ENCODE results near the gene FADS1.

Gene FADS1

GRCh38 chr11:61829806-61830205, 13.0 kb upstream of the FADS1 start:
- H4K12ac ChIP-seq (ENCODE audit: low read depth, low read length) = no peak overlapping the region
- peak overlapping the region; percentile 91 for H3K9ac ChIP-seq (ENCODE audit: low read length)
- H4K8ac ChIP-seq (ENCODE audit: low read depth, low read length) = no peak overlapping the region
- H3K14ac ChIP-seq (ENCODE audit: low read length) = no peak overlapping the region
- H3K9me3 ChIP-seq (ENCODE audit: insufficient read depth, low read depth, low read length) = peaks cover 4% of the 10 kb centered on the region
- peak overlapping the region; percentile 94 for H3K4me2 ChIP-seq (ENCODE audit: low read length)
- no peak overlapping the region for H2BK5ac ChIP-seq (ENCODE audit: low read depth, low read length, poor library complexity)
- H2AK5ac ChIP-seq (ENCODE audit: low read length) = no peak overlapping the region
- H3K27me3 ChIP-seq (ENCODE audit: insufficient read depth, low read length) = no peaks in the 10 kb centered on the region
- peak; percentile 89 to 96 for DNase-seq
- no peak overlapping the region for H2BK12ac ChIP-seq (ENCODE audit: low read length)
- peaks cover 28 to 31% of the 10 kb centered on the region in 2 experiments for H3K36me3 ChIP-seq (ENCODE audit: control insufficient read depth in 1 of 2, insufficient read depth in 2 of 2, low read length in 2 of 2)
- H3K4ac ChIP-seq (ENCODE audit: low read depth, low read length) = peak overlapping the region; percentile 87
- peak overlapping the region; percentile 93 for H3K27ac ChIP-seq (ENCODE audit: low read depth, low read length)
- H3K23ac ChIP-seq (ENCODE audit: low read length) = peak overlapping the region; percentile 18
- WGBS (ENCODE audit: extremely low coverage, insufficient coverage, insufficient read length) = no CpG with 5 or more reads among the region's 4 CpGs
- H3K79me2 ChIP-seq (ENCODE audit: control insufficient read depth, insufficient read depth, low read length, poor library complexity) = peaks cover 43% of the 10 kb centered on the region
- H3K4me1 ChIP-seq (ENCODE audit: control insufficient read depth in 1 of 2, insufficient read depth in 2 of 2, low read length in 2 of 2) = peaks cover 19 to 47% of the 10 kb centered on the region in 2 experiments
- H3K79me1 ChIP-seq (ENCODE audit: low read length) = peaks cover 26% of the 10 kb centered on the region
- no peak overlapping the region for H4K91ac ChIP-seq (ENCODE audit: low read depth, low read length)
- H3K4me3 ChIP-seq (ENCODE audit: low read depth, low read length) = peak overlapping the region; percentile 51
- no peak overlapping the region for H3K18ac ChIP-seq (ENCODE audit: low read length)
- no peak overlapping the region for H2AFZ ChIP-seq (ENCODE audit: insufficient read depth, low read length, poor library complexity)
- H2BK120ac ChIP-seq (ENCODE audit: insufficient read depth, low read length, poor library complexity) = no peak overlapping the region

DNA sequence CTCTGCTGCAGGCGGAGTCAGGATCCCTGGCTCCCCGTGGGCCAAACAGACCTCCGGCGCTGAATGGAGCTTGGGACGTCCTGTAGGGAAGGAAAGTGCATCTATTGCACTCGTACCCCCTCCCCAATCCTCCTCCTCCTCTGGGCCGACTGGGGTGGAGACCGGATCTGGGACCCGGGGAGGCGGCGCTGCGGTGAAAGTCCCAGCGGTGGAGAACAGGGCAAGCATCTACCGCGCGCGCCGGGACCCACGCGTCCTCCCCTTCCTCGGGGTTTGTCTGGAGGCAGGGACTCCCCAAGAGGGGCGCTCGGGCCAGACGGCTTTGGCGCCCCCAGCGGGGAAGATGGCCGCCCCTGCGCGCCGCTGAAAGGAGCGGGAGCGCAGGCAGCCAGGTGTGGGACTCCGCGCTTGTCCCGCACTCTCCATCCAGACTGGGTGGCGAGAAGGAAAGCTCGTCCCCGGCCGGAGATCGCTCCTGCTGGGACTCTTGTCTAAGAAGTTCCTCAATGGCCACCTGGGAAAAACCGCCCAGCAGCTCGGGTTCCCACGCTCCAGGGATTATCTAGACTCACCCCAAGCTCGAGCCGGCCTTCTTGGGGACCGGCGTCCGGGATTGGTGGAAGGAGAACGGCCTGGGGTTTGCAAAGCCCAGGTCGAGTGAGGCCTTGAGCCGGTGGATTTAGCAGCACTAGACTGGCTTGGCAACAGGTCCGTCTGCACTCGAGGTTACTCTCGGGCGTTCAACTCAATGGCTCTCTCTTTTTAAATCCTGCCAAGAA, 12.0 kb upstream of the FADS1 start:
- Histone ChIP-seq H3K4ac (ENCODE audit: low read depth, low read length) (peak overlapping the region; percentile 87), H3K9me3 (ENCODE audit: insufficient read depth, low read depth, low read length) (peaks cover 4% of the 10 kb centered on the region), H4K91ac (ENCODE audit: low read depth, low read length) (peak overlapping the region; percentile 93), H3K79me1 (ENCODE audit: low read length) (peaks cover 26% of the 10 kb centered on the region), H4K8ac (ENCODE audit: low read depth, low read length) (peak overlapping the region; percentile 82), H3K4me1 (ENCODE audit: control insufficient read depth in 1 of 2, insufficient read depth in 2 of 2, low read length in 2 of 2) (peaks cover 10 to 40% of the 10 kb centered on the region in 2 experiments), H3K27me3 (ENCODE audit: insufficient read depth, low read length) (no peaks in the 10 kb centered on the region), H3K4me2 (ENCODE audit: low read length) (peak overlapping the region; percentile 94), H3K9ac (ENCODE audit: low read length) (peak overlapping the region; percentile 91), H2AK5ac (ENCODE audit: low read length) (peak overlapping the region; percentile 27), H3K4me3 (ENCODE audit: low read depth, low read length) (peak overlapping the region; percentile 92), H3K18ac (ENCODE audit: low read length) (peak overlapping the region; percentile 96), H3K27ac (ENCODE audit: low read depth, low read length) (peak overlapping the region; percentile 93), H3K36me3 (ENCODE audit: control insufficient read depth in 1 of 2, insufficient read depth in 2 of 2, low read length in 2 of 2) (peaks cover 23 to 25% of the 10 kb centered on the region in 2 experiments), H4K12ac (ENCODE audit: low read depth, low read length) (peak overlapping the region; percentile 76), H2AFZ (ENCODE audit: insufficient read depth, low read length, poor library complexity) (peak overlapping the region; percentile 68), H3K79me2 (ENCODE audit: control insufficient read depth, insufficient read depth, low read length, poor library complexity) (peaks cover 43% of the 10 kb centered on the region), H3K14ac (ENCODE audit: low read length) (peak overlapping the region; percentile 83), H2BK5ac (ENCODE audit: low read depth, low read length, poor library complexity) (peak overlapping the region; percentile 32), H2BK12ac (ENCODE audit: low read length) (no peak overlapping the region), H3K23ac (ENCODE audit: low read length) (no peak overlapping the region), H2BK120ac (ENCODE audit: insufficient read depth, low read length, poor library complexity) (peak overlapping the region; percentile 61)
- peak; percentile 23 to 50 for DNase-seq
- no CpG with 5 or more reads among the region's 55 CpGs for WGBS (ENCODE audit: extremely low coverage, insufficient coverage, insufficient read length)

GRCh38 chr11:61828379-61828628, 11.5 kb upstream of the FADS1 start:
- no CpG with 5 or more reads among the region's 16 CpGs for WGBS (ENCODE audit: extremely low coverage, insufficient coverage, insufficient read length)
- no peak for DNase-seq

GRCh38 chr11:61827571-61828378, 11.0 kb upstream of the FADS1 start, which contains the start of gene FADS2:
Gene FADS2 (plus strand): TSS chr11:61828300. CDS start chr11:61828391, 91 bp downstream.
- Histone ChIP-seq H2BK120ac (ENCODE audit: insufficient read depth, low read length, poor library complexity) (peak within 1 kb of the TSS; percentile 84), H3K14ac (ENCODE audit: low read length) (peak within 1 kb of the TSS; percentile 83), H3K27me3 (ENCODE audit: insufficient read depth, low read length) (no peaks in the 10 kb centered on the region), H3K18ac (ENCODE audit: low read length) (peak within 1 kb of the TSS; percentile 96), H3K79me2 (ENCODE audit: control insufficient read depth, insufficient read depth, low read length, poor library complexity) (peaks cover 38% of the 10 kb centered on the region), H3K4me2 (ENCODE audit: low read length) (peak within 1 kb of the TSS; percentile 94), H3K4ac (ENCODE audit: low read depth, low read length) (peak within 1 kb of the TSS; percentile 87), H3K4me3 (ENCODE audit: low read depth, low read length) (peak within 1 kb of the TSS; percentile 92), H4K8ac (ENCODE audit: low read depth, low read length) (peak within 1 kb of the TSS; percentile 82), H3K23ac (ENCODE audit: low read length) (no peak within 1 kb of the TSS), H2BK5ac (ENCODE audit: low read depth, low read length, poor library complexity) (peak within 1 kb of the TSS; percentile 90), H2BK12ac (ENCODE audit: low read length) (peak within 1 kb of the TSS; percentile 0), H3K9me3 (ENCODE audit: insufficient read depth, low read depth, low read length) (no peaks in the 10 kb centered on the region), H3K36me3 (ENCODE audit: control insufficient read depth in 1 of 2, insufficient read depth in 2 of 2, low read length in 2 of 2) (peaks cover 13 to 16% of the 10 kb centered on the region in 2 experiments), H3K9ac (ENCODE audit: low read length) (peak within 1 kb of the TSS; percentile 91), H4K12ac (ENCODE audit: low read depth, low read length) (peak within 1 kb of the TSS; percentile 78), H3K79me1 (ENCODE audit: low read length) (peaks cover 26% of the 10 kb centered on the region), H3K27ac (ENCODE audit: low read depth, low read length) (peak within 1 kb of the TSS; percentile 93), H2AFZ (ENCODE audit: insufficient read depth, low read length, poor library complexity) (peak within 1 kb of the TSS; percentile 68), H2AK5ac (ENCODE audit: low read length) (peak within 1 kb of the TSS; percentile 27), H4K91ac (ENCODE audit: low read depth, low read length) (peak within 1 kb of the TSS; percentile 96), H3K4me1 (ENCODE audit: control insufficient read depth in 1 of 2, insufficient read depth in 2 of 2, low read length in 2 of 2) (peaks cover 6 to 33% of the 10 kb centered on the region in 2 experiments)
- WGBS (ENCODE audit: extremely low coverage, insufficient coverage, insufficient read length) = no CpG with 5 or more reads among the region's 83 CpGs
- peak; percentile 59 to 76 for DNase-seq

More at GRCh38 chr11:61828379-61828628, 11.5 kb upstream of the FADS1 start:
- Histone ChIP-seq H2AFZ (ENCODE audit: insufficient read depth, low read length, poor library complexity) (peak overlapping the region; percentile 68), H2AK5ac (ENCODE audit: low read length) (peak overlapping the region; percentile 27), H2BK5ac (ENCODE audit: low read depth, low read length, poor library complexity) (peak overlapping the region; percentile 32), H4K8ac (ENCODE audit: low read depth, low read length) (peak overlapping the region; percentile 82), H3K27me3 (ENCODE audit: insufficient read depth, low read length) (no peaks in the 10 kb centered on the region), H3K23ac (ENCODE audit: low read length) (no peak overlapping the region), H2BK12ac (ENCODE audit: low read length) (no peak overlapping the region), H3K79me1 (ENCODE audit: low read length) (peaks cover 26% of the 10 kb centered on the region), H4K91ac (ENCODE audit: low read depth, low read length) (peak overlapping the region; percentile 93), H3K9ac (ENCODE audit: low read length) (peak overlapping the region; percentile 91), H3K27ac (ENCODE audit: low read depth, low read length) (peak overlapping the region; percentile 93), H3K4ac (ENCODE audit: low read depth, low read length) (peak overlapping the region; percentile 87), H3K14ac (ENCODE audit: low read length) (peak overlapping the region; percentile 83), H3K9me3 (ENCODE audit: insufficient read depth, low read depth, low read length) (no peaks in the 10 kb centered on the region), H3K18ac (ENCODE audit: low read length) (peak overlapping the region; percentile 96), H3K4me1 (ENCODE audit: control insufficient read depth in 1 of 2, insufficient read depth in 2 of 2, low read length in 2 of 2) (peaks cover 6 to 35% of the 10 kb centered on the region in 2 experiments), H3K36me3 (ENCODE audit: control insufficient read depth in 1 of 2, insufficient read depth in 2 of 2, low read length in 2 of 2) (peaks cover 18 to 20% of the 10 kb centered on the region in 2 experiments), H4K12ac (ENCODE audit: low read depth, low read length) (peak overlapping the region; percentile 76), H3K4me2 (ENCODE audit: low read length) (peak overlapping the region; percentile 94), H3K79me2 (ENCODE audit: control insufficient read depth, insufficient read depth, low read length, poor library complexity) (peaks cover 39% of the 10 kb centered on the region), H3K4me3 (ENCODE audit: low read depth, low read length) (peak overlapping the region; percentile 92), H2BK120ac (ENCODE audit: insufficient read depth, low read length, poor library complexity) (peak overlapping the region; percentile 50)
